Measurements from ENCODE around the gene TEX26.

Gene TEX26

DNA sequence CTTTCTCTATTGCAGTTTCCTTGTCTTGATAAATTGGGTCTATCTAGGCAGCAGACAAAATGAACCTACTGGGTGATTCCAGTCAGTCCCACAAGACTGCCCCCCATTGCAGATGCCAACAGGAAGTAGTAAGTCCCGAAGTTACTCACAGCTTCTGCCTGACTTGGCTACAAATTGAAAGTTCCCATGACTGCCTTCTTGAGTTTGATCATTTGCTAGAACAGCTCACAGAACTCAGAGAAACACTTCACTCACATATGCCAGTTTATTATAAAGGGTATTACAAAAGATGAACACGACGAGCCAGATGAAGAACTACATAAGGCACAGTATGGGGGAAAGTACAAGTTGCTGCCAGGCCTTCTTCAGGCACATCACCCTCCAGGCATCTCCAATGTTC is 50.0 kb downstream of the TEX26 start:
- DNase-seq, result no peak

DNA sequence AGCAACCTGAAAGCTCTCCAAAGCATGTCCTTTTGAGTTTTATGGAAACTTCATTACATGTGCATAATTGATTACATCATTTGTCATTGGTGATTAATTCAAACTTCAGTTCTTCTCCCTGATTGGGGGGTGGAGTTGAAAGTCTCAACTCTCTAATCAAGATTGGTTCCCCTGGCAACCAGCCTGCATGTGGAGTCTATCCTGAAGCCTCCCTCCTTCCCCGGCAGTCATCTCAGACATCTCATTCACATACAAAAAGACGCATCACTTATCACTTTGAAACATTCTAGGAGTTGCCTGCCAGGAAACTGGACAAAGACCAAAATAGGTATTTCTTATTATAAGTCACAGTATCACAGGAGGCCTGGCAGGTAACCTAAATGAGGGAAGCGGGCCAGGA is 50.5 kb downstream of the TEX26 start:
- DNase-seq, result no peak

DNA sequence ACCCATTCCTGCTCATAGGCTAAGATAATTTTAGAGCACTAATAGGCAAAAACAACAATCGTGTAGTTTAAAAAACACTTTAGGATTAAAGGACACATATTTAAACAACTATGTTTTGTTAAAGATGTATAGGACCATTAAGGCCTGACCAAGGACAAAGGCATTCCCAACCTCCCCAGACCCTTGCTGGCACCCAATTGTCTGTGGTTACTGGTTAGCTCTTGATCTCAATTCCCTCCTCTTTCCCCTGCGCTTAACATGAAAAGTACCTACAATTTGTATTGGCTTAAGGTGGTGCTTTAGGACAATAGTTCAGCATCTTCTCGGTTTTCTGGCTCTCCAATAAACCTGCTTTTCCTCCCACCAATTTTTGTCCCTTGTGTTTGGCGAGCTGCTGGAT is 51.0 kb downstream of the TEX26 start:
- no peak for DNase-seq

DNA sequence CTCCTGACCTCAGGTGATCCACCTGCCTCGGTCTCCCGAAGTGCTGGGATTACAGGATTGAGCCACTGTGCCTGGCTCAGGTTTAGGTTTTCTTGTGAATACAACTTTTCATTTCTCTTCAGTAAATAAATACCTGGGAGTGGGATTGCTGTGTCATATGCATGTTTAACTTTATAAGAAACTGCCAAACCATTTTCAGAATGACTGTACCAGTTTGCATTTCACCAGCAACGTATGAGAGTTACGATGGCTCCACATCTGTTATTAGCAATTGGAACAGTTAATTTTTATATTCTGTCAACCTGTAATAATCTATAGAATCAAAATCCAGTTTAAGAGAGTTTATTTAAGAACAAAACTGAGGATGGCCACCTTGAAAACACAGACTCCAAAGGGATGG is 52.2 kb downstream of the TEX26 start:
- DNase-seq, result no peak

DNA sequence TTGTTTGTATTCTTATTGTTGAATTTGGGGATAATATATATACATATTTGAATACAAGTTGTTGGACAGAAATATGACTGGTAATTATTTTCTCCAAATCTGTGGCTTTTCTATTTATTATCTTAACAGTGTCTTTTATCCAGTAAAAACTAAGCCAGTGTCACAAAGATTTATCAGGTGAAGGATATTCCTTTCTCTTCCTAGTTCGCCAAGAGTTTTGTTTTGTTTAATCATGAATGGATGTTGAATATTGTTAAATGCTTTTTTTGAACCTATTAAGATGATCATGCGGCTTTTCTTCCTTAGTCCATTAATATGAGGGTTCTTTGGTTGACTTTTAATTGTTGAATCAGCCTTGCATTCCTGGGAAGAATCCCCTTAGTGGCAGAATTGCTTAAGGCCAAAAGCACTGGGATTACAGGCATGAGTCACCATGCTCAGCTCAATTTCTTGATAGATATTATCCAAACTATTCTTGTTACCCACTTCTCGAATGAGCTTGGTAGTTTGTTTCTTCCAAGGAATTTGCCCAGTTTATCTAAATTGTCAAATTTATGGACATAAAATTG is 53.3 kb downstream of the TEX26 start:
- DNase-seq, result no peak

DNA sequence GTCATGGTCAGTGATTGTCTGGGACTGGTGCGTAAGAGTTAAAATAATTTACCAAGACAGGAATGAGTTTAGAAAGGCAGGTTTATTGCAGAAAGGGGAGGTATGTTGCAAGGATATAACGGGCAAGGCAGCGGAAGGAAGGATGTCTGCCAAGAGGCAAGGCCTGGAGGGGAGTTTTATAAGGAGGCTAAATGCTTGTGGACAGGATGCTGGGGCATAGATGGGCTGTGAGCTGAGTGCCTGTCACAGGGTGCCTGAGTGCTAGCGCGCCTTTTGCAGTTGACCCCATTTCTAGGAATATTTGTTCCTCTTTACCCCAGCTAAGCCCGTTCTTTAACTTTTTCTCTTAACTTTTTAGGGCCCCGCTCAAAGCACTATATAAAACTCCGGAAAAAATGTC is 58.7 kb downstream of the TEX26 start:
- DNase-seq, result no peak

DNA sequence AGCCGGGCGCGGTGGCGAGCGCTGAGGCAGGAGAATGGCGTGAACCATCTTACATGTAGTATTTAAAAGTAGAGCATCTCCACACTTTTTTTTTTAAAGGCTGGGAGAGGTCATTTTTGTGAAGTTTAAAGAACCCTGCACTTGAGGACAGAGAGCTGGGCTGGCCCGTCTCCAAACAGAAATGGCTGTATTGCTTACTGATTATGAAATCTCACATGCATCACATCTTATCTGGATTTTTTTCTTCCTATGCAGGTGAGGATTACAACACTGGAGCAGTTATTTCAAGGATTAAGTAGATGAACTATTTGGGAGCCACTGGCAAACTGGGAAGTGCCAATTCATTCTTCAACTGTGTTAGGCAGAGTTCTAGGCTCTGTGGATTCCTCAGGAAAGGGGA is 59.5 kb downstream of the TEX26 start:
- no peak for DNase-seq

DNA sequence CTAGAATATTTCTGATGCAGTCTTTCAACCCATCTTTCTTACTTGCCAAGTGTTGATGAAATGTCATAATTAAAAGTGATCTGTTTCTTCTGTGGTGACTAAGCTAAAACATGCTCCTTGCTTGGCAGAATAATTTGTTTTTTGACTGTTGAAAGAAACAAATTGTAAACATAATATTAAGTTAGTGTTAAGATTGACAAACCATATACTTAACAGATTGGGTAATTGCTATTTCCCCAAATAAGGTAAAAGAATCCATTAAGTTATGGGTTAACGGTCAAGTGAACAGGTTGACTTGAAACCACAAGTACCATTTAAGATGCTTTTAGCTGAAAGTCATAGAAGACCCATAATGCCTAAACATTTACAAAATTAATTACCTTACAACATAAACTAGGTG is 62.9 kb downstream of the TEX26 start:
- no peak for DNase-seq

DNA sequence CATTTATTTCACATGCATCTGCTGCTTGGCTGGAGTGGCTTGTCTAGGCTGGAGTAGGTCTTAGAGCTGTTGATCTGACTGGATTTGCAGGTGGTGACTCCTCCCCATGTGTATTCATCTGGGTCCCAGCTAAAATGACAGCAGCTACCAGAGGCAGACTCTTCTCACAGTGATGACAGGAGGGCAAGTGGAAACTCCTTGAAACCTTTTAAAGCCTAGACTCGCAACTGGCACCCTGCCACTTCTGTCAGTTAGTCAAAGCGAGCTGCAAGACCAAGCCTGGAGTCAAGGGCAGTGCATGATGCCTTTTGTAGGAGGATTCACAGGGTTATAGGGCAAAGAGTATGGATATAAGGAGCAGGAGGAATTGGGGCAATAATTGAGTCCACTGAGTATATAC is 65.2 kb downstream of the TEX26 start:
- no peak for DNase-seq

DNA sequence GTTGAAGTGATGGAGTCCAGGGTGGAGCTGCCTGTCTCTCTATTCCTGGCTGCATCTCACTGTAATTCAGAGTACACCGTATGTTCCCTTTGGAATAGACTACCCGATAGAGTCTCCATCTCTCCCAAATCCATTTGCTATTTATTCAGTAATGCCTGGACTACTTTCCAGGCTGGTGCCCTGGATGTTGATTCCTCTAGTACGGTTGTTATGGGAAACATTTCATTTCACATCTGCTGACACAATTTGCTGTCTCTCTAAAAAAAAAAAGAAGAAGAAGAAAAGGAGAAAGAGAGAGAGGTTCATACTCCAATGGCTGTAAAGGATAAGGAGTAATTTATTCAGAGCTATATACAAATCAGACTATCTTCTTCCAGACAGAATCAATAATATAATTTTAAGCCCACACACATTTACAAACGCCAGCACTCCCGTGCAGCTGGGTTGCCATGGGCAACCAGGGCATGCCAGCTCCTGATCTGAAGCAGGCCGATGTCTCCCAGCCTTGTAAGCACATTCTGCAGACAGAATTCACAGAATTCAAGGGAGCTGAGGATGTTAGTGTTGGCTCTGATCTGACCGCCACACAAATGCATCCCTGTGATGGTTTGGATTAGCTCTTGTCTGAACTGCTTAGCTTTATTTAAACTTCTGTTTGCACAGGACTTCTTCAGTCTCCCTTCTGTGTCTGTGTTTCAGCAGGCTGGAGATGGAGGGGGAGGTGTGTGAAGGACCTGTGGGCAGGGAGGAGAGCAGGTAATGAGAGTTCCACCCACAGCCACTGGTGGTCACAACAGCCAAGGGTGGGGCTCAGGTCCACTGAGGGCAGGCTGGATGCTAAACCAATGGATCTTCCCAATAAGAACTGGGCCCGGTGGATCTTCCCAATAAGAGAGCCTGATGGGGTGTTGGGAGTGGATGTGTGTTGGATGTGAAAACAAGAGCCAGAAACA is 66.0 kb downstream of the TEX26 start:
- DNase-seq, result no peak

DNA sequence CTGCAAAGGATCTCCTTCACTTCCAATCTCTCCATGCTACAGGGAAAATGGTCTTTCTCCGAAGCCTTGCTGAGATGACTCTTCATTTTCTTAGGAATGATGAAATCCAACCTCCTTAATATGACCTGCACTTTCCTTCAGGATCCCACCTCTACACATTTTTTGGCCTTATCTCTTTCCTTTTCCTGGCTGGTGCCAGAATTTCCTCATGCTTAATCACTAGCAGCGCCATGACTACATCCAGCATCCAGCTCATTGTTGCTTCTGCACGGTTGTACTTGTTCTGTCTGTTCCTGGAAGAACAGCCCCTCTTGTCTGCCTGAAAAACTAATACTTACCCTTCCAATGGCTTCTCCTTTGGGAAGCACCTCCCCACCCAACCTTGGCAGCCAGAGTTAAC is 68.4 kb downstream of the TEX26 start:
- no peak for DNase-seq

DNA sequence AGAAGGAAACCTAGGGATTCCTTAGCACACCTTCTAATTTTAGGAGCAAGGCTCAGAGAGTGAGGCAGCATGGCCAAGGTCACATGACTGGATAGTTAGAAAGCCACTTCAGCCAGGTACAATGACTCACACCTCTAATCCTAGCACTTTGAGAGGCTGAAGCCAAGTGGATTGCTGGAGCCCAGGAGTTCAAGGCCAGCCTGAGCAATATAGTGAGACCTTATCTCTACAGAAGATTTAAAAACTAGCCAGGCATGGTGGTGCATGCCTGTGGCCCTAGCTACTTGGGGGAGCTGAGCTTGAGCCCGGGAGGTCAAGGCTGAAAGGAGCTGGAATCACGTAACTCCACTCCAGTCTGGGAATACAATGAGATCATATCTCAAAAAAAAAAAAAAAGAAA is 69.2 kb downstream of the TEX26 start:
- no peak for DNase-seq

DNA sequence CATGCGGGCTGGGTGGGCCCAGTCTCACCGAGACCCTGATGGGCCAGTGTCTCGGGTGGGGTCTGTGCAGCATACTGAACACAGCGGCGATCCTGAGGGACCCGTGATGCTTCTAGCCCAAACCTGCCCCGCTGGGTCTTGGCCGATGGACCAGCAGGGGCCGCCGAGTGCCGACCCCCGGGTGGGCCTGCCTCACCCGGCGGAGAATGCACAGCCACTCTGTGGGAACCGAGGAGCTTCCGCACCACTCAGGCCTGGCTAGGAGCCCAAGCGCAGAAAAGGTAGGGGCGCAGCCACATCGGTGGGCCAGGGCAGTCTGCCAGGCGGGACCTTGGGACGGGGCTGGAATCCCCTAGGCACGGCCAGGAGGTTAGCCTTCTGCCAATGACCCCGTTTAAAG is 72.6 kb downstream of the TEX26 start:
- DNase-seq, result no peak

DNA sequence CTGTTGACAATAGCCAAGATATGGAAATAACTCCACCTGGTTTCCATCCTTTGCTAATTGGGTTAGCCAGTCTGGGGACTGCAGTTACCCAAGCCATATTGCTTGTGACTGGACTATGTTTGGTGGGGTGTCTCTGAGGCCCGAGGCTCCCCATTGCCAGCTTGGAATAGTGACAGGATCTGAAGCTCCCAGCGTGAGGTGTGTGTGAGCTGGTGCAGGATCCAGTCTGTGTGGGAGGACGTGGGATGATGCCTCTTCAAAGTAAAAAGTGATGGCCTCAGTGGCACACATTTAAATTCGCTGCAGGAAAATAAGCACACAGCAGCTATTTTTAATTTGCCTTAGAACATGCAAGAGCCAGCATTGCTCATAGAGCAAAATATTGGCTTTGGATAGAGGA is 75.0 kb downstream of the TEX26 start:
- no peak for DNase-seq

DNA sequence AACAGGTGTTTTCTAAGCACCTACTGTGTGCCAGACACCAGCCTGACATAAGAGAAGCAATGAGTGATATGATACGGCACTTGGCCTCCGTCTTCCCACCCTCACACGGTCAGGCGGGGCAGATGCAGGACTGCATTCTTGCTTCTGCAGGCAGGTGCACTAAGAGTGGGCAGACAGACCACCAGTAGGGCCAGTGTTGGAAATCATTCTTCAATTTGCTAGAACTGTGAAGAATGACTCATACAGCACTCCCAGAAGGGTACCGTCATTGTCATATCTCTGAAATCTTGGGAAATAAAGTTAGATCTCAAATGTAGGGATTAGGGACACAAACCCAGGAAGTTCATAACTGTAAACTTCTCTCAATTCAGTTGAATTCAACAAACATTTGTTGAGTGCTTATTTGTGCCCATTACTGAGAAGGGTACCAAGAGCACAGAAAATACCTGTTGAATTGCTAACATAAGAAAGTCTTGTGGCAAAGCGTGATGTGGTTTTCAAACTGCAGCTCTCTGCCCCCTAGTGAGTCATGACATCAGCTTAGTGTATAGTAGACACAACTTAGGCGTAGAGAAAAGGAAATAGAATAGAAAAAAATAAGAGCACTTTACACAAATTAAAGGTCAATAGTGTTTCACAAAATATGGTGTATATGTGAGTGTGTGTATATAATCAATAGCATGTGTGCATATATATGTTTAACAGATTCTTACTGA is 76.1 kb downstream of the TEX26 start:
- no peak for DNase-seq

DNA sequence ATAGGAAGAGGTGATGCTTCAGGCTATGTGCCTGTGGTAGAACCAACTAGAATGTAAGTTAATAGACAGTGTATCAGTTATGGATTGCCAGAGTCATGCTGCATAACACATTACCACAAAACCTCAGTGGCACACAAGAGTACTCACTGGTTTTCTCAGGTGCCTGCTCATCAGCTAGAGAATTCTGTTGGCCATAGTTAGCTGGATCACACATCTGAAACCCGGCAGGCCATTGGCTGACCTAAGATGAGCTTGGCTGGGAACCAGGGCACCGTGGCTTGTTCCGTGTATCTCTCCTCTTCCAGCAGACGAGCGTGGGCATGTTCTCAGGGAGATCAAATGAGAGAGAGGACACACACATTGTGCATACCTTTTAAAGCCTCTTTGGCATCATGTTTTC is 76.7 kb downstream of the TEX26 start:
- no peak for DNase-seq

DNA sequence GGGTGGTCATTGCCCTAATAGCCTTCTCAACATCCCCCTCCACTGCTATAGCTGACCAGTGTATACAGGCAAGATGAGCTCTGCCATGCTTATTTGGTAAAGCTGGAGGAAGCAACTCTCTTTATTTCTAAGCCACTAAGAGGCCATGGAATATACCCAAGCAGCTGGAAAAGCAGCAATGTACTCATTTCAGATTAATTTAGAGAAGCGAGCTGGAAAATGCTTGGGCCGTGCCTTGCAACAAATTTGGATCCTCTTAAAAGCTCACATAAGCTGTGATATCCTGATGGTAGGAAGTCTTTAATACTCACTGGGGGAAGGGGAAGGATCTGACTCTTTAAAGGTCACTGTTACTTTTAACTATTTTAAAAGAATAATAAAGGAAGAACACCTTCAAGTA is 77.8 kb downstream of the TEX26 start:
- DNase-seq, result no peak

DNA sequence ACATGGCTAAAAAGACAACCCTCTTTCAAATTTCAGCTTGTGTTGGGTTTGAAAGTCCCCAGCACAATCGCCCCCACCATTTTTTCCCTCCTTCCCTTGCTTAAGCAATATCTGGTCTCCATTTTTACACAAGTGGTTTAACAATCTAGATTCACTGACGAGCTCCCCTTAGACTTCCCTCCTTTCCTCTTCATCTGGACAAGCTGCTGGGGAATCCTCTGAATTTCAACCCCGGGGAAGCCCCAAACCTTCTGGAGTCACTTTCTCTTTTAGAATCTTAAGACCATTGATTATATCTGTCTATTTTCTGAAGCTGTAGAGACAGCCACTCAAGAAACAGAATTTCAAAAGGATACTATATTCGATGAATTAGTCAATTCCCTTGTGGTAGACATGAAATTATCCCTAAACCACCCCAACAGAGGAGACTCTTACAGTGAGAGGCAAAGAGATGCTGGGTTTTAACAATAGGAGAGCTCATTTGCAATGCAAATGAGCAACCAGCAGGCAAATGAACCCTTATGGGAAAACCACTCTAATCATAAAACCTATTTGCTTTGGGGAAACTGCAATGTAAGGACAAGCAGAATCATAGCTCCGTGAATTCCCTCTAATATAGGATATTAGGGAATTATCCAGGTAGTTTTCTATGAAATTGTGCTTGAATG is 78.9 kb downstream of the TEX26 start:
- no peak for DNase-seq

DNA sequence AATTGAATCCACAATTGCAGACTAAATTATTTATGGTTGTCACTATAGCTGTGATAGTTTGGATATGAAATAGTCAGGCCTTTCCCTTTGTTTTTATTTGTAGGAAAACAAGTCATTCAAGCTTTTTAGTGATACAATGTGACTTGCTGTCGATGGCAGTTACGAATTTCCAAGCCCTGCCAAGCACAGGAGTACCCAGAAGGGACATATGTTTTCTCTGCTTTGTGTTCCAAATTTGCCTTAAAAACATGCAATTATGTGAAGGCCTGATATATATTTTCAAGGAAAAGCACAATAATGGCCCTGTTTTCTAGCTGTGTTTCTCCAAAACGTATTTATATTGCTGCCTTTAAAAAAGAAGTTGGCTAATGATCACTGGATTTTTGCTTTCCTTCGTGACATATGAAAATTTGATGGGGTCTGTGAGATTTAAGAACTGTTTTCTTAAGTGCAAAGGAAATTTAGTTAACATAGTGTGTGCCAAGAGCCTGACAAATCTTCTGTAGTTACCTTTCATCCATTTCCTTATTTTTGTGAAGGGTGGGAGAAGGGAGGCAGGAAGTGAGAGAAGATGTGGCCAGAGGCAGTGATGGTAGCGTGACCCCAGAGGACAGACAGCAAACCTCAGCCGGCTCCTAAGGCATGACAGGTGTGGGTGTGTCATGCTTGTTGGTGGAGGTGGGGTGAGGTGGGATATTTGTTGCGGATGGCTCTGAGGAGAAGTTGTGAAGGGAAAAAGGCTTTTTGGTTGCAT is 79.6 kb downstream of the TEX26 start:
- no peak for DNase-seq

DNA sequence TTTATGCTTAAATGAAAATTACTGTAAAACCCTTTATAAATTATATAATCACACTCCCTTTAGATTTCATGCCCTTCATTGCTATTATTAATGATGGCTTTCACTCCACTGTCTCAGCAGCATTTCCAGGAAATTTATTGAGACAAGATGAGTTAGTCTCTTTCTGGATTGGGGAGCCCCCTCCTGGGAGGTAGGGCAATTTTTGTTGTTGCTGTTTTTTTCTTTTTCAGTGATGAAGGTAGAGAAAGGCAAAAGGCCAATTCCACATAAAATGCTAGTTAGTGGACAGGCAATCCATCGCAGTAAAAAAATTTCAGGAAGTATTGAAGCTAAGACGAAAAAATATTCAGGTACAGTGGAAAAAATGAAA is 80.2 kb downstream of the TEX26 start:
- no peak for DNase-seq

DNA sequence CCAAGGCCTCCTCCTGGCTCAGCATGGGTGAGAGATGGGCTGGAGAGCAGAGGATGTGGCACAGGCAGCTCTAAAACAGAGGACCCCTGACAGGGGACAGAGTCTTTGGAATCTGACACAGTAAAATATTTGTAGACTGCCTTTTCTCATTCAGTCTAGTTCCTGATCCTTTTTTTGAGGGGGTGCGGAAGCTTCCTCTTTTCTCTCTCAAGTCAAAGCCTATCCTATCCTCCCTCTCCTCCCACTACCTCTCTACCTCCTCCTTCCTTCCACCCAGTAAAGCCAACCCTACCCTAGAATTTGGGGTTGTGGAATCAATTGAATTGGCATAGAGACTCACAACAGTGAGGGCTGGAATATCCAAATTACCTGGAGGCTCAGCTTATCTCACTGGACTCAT is 82.0 kb downstream of the TEX26 start:
- DNase-seq, result no peak

DNA sequence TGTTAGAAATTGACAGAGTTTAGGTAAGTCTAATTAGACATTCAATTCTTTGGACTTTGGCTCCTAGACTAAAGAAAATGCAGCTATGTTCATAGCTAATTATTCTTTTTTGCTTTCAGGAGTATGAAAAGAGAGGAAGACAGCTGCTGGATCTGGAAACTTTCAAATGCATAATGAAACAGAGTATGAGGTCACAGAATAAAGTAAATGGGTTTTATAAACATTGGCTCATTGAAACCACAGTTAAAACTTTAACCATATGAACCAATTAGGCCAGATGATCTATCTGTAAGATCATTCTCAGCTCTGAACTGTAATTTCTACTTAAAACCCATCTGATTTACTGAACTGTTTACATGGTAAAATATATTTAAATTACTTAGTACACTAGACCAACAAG is 82.7 kb downstream of the TEX26 start:
- DNase-seq, result no peak

All from NCI-H2081 treated with DMSO at 0.1 percent for 48 hours (cell line).